ENCODE data around the gene INAVA.

DNA sequence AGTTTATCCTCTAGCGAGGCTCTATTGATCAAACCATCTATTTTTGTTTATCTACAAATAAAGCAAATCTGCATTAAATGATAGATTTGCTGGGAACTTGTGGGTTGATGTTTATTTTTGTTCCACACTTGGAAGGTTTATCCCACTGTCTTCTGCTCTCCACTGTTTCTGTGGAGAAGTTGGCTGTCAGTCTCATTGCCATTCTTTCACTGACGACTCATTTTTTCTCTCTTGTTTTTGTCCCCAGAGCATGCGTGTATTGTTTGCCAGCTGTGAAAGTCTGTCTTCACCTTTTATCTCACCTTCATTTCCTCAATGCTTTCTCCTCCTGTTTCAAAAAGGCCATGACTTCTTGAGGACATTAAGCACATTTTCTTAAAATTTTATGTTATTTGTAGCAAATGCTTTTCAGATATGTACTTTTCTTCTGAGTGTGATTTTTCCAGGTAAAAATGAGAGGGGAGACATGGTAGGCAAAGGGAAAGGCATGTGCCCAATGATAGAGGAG lies 52.4 kb downstream of the INAVA start:
- TF ChIP-seq, protein P1, sequence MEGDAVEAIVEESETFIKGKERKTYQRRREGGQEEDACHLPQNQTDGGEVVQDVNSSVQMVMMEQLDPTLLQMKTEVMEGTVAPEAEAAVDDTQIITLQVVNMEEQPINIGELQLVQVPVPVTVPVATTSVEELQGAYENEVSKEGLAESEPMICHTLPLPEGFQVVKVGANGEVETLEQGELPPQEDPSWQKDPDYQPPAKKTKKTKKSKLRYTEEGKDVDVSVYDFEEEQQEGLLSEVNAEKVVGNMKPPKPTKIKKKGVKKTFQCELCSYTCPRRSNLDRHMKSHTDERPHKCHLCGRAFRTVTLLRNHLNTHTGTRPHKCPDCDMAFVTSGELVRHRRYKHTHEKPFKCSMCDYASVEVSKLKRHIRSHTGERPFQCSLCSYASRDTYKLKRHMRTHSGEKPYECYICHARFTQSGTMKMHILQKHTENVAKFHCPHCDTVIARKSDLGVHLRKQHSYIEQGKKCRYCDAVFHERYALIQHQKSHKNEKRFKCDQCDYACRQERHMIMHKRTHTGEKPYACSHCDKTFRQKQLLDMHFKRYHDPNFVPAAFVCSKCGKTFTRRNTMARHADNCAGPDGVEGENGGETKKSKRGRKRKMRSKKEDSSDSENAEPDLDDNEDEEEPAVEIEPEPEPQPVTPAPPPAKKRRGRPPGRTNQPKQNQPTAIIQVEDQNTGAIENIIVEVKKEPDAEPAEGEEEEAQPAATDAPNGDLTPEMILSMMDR (IDR thresholded peaks at IDR 0.05) = no peak
- TF ChIP-seq EZH2phosphoT487 (IDR thresholded peaks at IDR 0.05) (no peak), EZH2 (IDR thresholded peaks at IDR 0.05) (no peak)

Data from neural progenitor cell (in vitro differentiated cells).